SIG-M5 treated with dmso at 0.1 percent for 504 hours (cell line): ENCODE results near the gene NEFH.
"Not testable (repeated sequence)": the region's sequence is repeated elsewhere in the genome, so short reads cannot be mapped to it uniquely, and the experiment has no call there.

Experiments used
- DNase-seq: peaks from one replicate; lab custom pipeline; 2025; ENCODE audit not compliant: unreplicated experiment; lab: John Stamatoyannopoulos, UW

NEFH gene

GRCh38 chr22:29489127-29489780 lies 9.2 kb downstream of the NEFH start:
- not testable (repeated sequence) for DNase-seq

- DNase-seq, result no peak
Observed at GRCh38 chr22:29491012-29491411, 11.0 kb downstream of the NEFH start.

- DNase-seq, result no peak
Observed at GRCh38 chr22:29493636-29494035, 13.6 kb downstream of the NEFH start.

GRCh38 chr22:29499852-29500251 lies 19.8 kb downstream of the NEFH start:
- no peak for DNase-seq

- no peak for DNase-seq
Observed at GRCh38 chr22:29503811-29504372, 23.9 kb downstream of the NEFH start.

- DNase-seq, result no peak
Observed at GRCh38 chr22:29509298-29509697, 29.3 kb downstream of the NEFH start.

GRCh38 chr22:29509815-29510214 lies 29.8 kb downstream of the NEFH start:
- DNase-seq, result no peak

- DNase-seq, result no peak
Observed at GRCh38 chr22:29510542-29510941, 30.5 kb downstream of the NEFH start.

- DNase-seq, result no peak
Observed at GRCh38 chr22:29511126-29511862, 31.3 kb downstream of the NEFH start.

GRCh38 chr22:29512031-29512430 lies 32.0 kb downstream of the NEFH start:
- no peak for DNase-seq

- DNase-seq, result no peak
Observed at GRCh38 chr22:29517215-29517908, 37.3 kb downstream of the NEFH start.

- no peak for DNase-seq
Observed at GRCh38 chr22:29518427-29518826, 38.4 kb downstream of the NEFH start.

- no peak for DNase-seq
Observed at GRCh38 chr22:29519996-29520395, 40.0 kb downstream of the NEFH start.

- no peak for DNase-seq
Observed at GRCh38 chr22:29520851-29521250, 40.8 kb downstream of the NEFH start.

GRCh38 chr22:29521526-29521925 lies 41.5 kb downstream of the NEFH start:
- DNase-seq, result no peak

GRCh38 chr22:29523761-29524160 lies 43.7 kb downstream of the NEFH start:
- no peak for DNase-seq

- no peak for DNase-seq
Observed at GRCh38 chr22:29524442-29525191, 44.6 kb downstream of the NEFH start.

GRCh38 chr22:29528144-29528543 lies 48.1 kb downstream of the NEFH start:
- DNase-seq, result no peak

GRCh38 chr22:29530716-29531115 lies 50.7 kb downstream of the NEFH start:
- DNase-seq, result no peak

GRCh38 chr22:29531419-29531818 lies 51.4 kb downstream of the NEFH start:
- DNase-seq, result no peak

- DNase-seq, result no peak
Observed at GRCh38 chr22:29536411-29536810, 56.4 kb downstream of the NEFH start.
